Spleen (tissue), 7 donors: ENCODE measurements around the gene CD58.
"Not testable (repeated sequence)": the region's sequence is repeated elsewhere in the genome, so short reads cannot be mapped to it uniquely, and the experiment has no call there.

Experiments used
- CTCF ChIP-seq, 11 experiments: fragments of 200-600 bp in 7 of 11; fragments of 450-650 bp in 4 of 11; sonication (generic) in 4 of 11; IDR thresholded peaks in 8 of 11; conservative IDR thresholded peaks in 3 of 11; 1 replicate in 7 of 11; 2 replicates in 4 of 11; pipeline versions ENCODE4 v1.4.0 to v1.8.0; 2016 to 2021; ENCODE audit warnings: antibody characterized with exemption in 11 of 11, inconsistent platforms in 4 of 11, mild to moderate bottlenecking in 1 of 11
- POLR2AphosphoS5 ChIP-seq, 3 donors: sonication (generic); formaldehyde crosslinking; IDR thresholded peaks; one replicate each; pipeline ENCODE4 v1.5.1; 2017; ENCODE audit warnings: antibody characterized with exemption in 3 of 3
- donor health status: DM: no; HTN: no; CAD: no; lungs with moderate emphysema.
- donor health status: DM: no; HTN: no; CAD: no.
- donor health status: DM: no; HTN: no; CAD: no.

DNA sequence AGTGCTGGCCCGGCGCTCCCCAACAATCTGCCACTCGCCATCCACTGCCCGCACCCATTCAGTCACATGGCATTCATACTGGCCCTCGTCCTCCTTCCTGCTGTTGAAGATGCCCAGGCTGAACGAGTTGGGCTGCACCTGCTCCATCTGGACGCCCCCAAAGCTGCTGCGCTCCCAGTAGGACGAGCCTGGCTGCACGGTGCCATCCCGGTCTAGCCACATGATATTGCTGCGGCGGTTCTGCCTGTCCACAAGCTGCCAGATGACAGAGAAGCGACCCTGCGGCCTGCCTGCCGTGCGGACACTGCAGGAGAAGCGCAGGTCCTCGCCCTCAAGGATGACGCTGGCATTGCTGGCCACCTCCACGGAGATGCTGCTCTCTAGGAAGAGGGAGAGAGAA lies 32.8 kb upstream of the CD58 start:
- TF ChIP-seq CTCF (IDR thresholded peaks at IDR 0.05 in 8 of 11, conservative IDR thresholded peaks at IDR 0.05 in 3 of 11); POLR2AphosphoS5 (IDR thresholded peaks at IDR 0.05): not testable (repeated sequence)
